Measurements from ENCODE around the gene KRTAP10-3.

DNA sequence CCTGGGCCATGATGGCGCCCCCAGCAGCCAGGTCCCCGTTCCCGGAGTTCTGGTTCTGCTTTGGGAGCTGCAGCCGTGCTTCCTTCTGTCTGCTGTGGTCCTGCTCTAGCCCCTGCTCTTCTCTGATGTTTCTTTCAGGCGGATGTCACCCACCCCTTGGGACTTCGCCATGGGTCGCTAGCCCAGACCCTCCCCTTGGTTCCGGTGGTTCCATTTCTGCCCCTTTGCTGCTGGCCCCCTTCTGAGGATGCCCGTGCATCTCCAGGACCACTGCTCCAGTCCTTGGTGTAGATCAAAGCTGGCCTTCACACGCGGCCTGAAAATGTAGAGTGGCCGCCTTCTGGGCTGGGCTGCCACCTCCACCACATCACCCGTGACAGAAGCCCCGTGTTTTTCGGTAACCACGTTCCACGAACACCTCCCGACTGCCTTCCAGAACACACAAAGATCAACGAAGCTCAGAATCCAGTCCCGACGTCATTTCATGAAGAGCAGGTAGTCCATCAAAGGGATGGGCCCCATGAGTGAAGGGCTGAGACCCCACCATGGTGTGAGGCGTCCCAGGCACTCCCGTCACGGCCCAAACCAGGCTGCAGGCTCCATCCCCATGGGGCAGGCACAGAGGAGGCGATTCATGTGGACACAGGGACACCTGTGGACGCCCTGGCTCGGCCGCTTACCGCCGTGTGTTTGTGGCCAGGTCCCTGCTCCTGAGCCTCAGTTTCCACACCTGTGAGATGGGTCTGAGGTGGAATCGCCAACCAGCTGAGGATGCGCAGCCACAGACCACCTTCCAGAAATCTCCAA is 43.0 kb downstream of the KRTAP10-3 start:
- TF ChIP-seq, protein P1, sequence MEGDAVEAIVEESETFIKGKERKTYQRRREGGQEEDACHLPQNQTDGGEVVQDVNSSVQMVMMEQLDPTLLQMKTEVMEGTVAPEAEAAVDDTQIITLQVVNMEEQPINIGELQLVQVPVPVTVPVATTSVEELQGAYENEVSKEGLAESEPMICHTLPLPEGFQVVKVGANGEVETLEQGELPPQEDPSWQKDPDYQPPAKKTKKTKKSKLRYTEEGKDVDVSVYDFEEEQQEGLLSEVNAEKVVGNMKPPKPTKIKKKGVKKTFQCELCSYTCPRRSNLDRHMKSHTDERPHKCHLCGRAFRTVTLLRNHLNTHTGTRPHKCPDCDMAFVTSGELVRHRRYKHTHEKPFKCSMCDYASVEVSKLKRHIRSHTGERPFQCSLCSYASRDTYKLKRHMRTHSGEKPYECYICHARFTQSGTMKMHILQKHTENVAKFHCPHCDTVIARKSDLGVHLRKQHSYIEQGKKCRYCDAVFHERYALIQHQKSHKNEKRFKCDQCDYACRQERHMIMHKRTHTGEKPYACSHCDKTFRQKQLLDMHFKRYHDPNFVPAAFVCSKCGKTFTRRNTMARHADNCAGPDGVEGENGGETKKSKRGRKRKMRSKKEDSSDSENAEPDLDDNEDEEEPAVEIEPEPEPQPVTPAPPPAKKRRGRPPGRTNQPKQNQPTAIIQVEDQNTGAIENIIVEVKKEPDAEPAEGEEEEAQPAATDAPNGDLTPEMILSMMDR (IDR thresholded peaks at IDR 0.05; ENCODE audit: low read depth, low read length), result no peak
- TF ChIP-seq POLR2A (IDR thresholded peaks at IDR 0.05; ENCODE audit: extremely low read depth, insufficient read length) (no peak), MYC (IDR thresholded peaks at IDR 0.05; ENCODE audit: low read depth, low read length) (no peak)
- TF ChIP-seq, protein P2, sequence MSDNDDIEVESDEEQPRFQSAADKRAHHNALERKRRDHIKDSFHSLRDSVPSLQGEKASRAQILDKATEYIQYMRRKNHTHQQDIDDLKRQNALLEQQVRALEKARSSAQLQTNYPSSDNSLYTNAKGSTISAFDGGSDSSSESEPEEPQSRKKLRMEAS (IDR thresholded peaks at IDR 0.05; ENCODE audit: low read depth, low read length), result no peak

Measured in NB4 (cell line).